Transverse colon (tissue), 3 donors: ENCODE data around the gene HMGN4.

Experiments used
- EP300 ChIP-seq: sonication (generic); formaldehyde crosslinking; IDR thresholded peaks from one replicate; pipeline ENCODE4 v1.6.1; 2017; ENCODE audit warnings: antibody characterized with exemption, low read depth
- TF ChIP-seq, protein P1 (sequence below), 5 experiments: fragments of 200-600 bp in 3 of 5; fragments of 450-650 bp in 2 of 5; sonication (generic) in 3 of 5; IDR thresholded peaks; 1 replicate in 2 of 5; 2 replicates in 3 of 5; pipeline ENCODE4 v1.5.1; 2016 to 2017; ENCODE audit warnings: antibody characterized with exemption in 5 of 5, inconsistent platforms in 3 of 5, mild to moderate bottlenecking in 2 of 5, moderate library complexity in 1 of 5

DNA sequence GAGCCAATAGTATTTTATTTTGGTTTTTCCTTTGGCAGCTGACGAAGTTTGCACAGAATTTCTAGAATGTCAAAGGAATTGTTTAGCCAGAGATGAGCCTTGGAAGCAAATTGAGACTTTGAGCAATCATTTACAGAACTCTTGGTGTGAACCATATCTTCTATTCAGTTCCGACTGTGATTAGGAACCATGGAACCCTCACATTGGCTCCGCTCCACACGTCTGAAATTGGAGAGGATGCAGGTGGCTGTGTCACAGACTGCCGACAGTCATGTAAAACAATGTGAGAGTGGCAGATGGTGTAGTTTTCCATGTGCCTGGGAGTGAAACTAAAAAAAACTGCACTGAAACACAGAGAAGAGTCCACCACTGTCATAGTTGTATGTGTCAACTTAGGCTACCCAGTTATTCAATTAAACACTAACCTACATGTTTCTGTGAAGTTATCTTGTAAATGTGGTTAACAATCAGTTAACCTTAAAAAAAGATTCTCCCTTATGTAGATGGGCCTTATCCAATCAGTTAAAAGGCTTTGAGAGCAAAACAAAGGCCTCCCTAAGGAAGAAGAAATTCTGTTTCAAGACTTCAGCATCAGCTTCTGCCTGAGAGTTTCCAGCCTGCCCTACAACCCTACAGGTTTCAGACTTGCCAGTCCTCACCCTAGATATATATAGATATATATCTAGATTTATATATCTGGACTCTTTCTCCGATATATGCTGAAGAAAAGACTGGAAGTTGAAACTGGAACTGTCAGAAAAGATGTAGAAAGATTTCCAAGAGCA is 3.3 kb upstream of the HMGN4 start:
- TF ChIP-seq, protein P1, sequence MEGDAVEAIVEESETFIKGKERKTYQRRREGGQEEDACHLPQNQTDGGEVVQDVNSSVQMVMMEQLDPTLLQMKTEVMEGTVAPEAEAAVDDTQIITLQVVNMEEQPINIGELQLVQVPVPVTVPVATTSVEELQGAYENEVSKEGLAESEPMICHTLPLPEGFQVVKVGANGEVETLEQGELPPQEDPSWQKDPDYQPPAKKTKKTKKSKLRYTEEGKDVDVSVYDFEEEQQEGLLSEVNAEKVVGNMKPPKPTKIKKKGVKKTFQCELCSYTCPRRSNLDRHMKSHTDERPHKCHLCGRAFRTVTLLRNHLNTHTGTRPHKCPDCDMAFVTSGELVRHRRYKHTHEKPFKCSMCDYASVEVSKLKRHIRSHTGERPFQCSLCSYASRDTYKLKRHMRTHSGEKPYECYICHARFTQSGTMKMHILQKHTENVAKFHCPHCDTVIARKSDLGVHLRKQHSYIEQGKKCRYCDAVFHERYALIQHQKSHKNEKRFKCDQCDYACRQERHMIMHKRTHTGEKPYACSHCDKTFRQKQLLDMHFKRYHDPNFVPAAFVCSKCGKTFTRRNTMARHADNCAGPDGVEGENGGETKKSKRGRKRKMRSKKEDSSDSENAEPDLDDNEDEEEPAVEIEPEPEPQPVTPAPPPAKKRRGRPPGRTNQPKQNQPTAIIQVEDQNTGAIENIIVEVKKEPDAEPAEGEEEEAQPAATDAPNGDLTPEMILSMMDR (IDR thresholded peaks at IDR 0.05), result no peak
- TF ChIP-seq EP300, result no peak
